NCI-H1436 treated with DMSO at 0.1 percent for 48 hours (cell line): ENCODE data around the gene ALDH1A1.

Experiments used
- DNase-seq: peaks from one replicate; lab custom pipeline; 2025; lab: John Stamatoyannopoulos, UW

ALDH1A1 gene

GRCh38 chr9:72979405-72980100, 26.7 kb upstream of the ALDH1A1 start:
- DNase-seq, result no peak

DNA sequence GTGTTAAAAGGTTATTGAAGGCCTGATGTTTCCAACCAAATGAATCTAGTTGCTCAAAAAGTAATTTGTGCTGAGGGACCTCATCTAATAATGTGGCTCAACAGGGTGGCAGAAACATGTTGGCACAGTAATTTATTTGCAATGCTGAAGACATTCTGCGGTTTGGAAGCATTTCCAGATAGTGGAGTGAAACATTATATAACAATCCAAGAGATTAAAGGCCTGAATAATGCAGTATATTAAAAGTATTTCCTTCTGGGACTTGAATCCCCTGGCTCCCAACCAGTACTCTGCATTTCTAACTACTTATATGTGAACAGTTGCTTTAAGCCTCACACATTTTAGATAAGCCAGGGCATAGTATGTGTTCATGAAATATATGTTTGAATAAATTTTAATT, 25.9 kb upstream of the ALDH1A1 start:
- no peak for DNase-seq

DNA sequence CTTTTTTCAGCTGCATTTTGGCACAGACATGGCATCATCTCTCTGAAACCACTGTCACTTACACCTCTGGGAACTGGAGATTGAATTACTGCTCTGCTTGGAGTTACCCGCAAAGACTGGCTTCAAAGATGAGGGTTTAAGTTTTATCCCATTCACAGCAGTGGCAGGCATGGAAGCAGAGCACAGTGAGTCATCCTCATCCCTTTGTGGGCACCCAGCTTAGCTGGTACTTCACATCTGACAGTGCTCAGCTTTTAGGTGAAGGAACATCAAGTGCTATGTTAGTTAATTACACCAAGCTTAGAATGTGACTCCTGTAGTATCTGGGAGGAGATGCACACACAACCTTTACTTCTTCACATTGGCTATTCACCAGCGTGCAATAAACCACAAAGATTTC, 24.8 kb upstream of the ALDH1A1 start:
- no peak for DNase-seq

DNA sequence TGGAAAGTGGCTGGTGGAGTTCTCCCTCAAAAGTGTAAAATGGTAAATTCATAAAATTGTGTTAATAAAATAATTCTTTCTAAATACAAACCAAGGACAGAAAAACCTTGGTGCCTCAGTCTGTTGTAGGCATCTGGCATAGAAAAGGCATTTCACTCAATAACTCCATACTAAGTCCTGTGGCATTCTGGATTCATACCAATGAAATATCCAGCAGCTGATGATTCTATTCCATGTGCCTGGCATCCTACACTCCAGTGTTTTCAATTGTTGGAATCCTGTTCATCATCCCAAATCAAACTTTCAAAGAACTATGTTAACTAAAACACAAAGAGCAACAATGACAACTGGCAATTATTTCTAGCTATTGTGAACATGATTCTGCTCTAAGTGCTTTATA, 21.6 kb upstream of the ALDH1A1 start:
- no peak for DNase-seq

DNA sequence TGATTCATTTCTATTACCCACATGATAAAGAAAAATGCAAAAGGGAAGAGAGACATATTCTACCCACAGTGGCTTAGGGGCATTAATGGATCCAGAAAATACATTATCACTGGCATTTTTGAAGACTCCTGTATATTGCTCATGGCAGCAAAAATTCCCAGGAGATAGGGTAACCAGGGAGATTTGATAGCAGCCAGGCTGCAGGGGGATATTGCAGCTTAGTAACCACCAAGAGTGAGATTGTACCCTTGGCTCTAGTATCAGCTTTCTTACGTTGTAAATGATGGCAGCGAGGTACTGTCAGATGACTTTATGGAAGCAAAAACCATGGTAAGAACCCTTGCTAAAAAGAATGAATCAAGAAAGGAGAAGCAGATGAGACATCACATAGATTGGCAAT, 19.8 kb upstream of the ALDH1A1 start:
- DNase-seq, result no peak

- DNase-seq, result no peak
Observed at GRCh38 chr9:72971411-72971810, 18.6 kb upstream of the ALDH1A1 start.

- DNase-seq, result no peak
Observed at GRCh38 chr9:72960446-72960845, 7.6 kb upstream of the ALDH1A1 start.

DNA sequence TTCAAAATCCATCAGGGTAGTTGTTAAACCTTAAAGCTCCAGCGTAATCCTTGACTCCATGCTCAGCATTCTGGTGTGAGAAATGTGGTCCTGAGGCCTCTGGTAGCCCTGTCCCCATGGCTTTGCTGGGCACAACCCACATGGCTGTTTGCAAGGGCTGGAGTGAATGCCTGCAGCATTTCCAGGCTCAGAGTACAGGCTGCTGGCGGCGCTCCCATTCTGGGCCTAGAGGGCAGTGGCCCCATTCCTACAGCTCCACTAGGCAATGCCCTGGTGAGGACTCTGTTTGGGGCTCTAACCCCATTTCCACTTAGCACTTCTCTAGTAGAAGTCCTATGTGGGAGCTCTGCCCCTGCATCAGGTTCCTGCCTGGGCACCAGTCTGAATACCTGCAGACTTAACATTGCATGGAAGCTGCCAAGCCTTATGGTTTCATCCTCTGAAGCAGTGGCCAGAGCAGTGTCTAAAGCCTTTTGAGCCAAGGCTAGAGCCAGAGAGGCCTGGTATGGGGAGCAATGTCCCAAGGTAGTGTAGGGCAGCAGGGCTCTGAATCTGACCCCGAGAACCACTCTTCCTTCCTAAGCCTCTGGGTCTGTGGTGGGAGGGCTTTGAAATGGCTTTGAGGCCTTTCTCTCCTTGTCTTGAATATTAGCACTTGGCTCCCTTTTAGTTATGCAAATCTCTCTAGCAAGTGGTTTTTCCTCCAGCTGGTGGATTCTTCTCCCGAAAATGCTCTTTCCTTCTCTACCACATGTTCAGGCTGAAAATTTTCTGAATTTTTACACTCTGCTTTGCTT, 5.8 kb upstream of the ALDH1A1 start:
- no peak for DNase-seq

- DNase-seq, result no peak
Observed at GRCh38 chr9:72955571-72955970, 2.7 kb upstream of the ALDH1A1 start.

DNA sequence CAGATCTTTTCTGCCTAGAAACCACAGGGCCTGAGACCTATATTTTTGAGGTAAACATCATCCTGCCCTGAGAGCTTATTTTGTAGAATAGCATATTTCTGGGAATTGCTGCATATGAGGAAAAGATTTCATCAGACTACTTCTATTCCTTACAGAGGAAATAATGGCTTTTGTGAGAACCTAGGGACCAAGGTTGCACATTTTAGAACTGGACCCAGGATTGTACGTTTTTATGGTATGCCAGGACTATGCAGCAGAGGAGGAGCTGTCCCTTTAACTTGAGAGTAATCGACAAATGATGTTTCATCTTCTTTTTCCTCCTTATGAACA, 2.2 kb upstream of the ALDH1A1 start:
- no peak for DNase-seq

- DNase-seq, result no peak
Observed at GRCh38 chr9:72954431-72955125, 1.7 kb upstream of the ALDH1A1 start.

DNA sequence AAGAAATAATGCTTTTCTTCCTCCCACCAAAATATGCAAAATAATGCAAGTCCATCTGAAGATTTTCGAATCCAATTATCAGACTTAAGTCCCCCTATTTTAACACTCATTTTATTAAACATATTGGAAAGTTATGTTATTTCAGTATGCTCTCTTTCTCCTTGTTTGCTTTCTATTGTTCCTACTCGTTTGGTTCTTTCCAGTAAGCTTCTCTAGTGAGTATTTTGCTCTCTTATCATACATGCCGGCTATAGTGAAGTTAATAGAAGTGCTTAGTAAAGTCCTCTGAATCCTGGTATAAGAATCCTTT, 517 bp downstream of the ALDH1A1 start:
- no peak for DNase-seq

DNA sequence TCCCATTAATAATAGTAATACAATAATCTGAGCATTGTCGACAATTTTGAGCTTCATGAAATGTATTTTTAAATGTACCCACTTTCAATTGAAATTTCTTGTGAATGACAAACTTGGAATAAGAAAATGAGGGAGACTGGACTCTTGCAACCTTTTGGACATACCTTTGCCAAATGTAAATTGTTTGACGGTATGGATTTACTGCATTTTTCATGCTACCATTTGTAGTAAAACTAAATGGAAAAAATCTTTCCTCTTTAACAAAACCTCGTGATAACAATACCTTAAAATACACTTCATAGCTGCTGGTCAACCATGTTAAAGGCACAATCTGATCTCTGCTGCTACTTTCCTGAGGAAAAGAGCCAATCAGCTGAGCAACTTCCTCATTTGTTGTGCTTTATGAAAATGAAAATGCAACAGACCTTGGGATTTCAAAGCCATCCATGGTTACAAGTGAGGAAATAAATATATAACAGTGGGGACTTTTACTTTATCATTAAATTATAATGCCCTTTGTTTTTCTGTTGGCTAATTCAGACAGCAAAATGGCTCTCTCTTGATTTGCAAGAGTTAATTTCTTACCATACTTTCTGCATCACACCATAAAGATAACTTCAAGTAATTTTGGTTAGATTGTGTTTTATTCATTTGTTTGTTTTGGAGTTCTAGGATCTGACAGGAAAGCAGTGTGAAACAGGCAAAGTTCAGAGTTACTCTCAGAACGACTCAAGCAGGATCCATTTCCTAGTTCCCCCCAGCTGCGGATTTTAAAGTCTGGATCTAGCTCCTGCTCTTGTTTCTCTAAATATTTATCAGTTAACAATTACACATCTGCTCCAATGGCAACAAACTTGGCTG, 1.1 kb downstream of the ALDH1A1 start:
- no peak for DNase-seq

DNA sequence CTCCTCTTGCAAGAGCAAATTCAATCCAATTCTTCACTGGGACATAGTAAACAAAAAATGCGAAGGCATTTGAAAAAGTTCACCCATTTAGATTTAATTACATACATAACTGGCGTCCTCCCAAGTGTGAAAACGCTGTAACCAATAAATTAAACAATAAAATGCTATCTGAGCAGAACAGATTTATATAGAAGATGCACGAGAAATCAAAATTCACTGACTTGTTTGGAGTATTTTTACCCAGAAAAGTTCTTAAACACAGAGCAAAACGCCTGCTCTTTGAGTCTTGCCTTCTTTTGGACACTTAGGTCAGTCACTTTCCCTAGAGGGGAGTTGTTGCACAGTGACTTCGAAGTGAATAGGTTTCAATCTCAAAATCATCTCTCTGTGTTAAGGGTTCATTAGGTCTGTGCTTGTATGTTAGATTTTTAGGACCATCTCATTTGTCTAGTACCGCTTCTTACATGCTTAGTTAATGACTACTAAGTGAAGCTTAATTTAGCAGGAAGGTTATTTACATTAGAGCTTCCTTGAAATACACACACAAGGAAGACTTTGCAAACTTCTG, 1.9 kb downstream of the ALDH1A1 start:
- no peak for DNase-seq

GRCh38 chr9:72949918-72950325, 2.9 kb downstream of the ALDH1A1 start:
- no peak for DNase-seq

DNA sequence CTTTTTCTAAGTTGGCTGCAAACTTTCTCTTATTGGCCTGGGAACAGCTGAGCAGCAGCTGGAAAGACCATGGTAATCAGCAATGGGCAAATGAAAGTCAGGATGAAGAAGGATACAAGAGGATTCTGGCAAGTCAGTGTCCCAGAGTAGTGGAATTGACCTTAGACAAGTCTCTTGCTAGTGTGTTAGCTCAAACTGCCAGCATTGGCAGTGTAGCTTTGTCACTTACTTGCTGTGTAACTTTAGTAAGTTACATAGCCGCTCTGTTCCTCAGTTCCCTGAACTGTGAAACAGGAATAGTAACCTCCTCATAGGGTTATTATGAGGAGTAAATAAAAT, 3.6 kb downstream of the ALDH1A1 start:
- DNase-seq, result no peak

- DNase-seq, result no peak
Observed at GRCh38 chr9:72948575-72949243, 4.1 kb downstream of the ALDH1A1 start.

DNA sequence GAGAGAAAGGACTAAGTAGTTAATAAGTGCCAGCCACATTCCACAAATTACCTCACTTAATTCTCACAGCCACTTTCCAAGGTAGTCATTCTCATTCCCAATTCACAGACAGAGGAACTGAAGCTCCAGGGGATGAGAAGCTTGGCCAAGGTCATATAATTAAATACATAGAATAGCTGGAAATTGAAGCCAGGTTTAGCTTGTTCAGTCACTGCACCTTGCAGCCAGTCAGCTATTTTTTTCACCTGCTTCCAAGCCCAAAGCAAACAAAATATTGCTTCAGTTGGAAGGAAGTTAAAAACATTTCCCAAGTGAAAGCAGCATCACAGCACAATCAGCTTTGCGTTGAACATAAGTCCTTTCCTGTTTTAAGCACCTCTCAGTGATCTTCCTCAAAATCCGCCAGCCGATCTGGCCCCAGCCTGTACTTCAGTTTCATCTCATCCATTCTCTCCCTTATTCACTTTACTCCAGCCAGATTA, 4.8 kb downstream of the ALDH1A1 start:
- no peak for DNase-seq

DNA sequence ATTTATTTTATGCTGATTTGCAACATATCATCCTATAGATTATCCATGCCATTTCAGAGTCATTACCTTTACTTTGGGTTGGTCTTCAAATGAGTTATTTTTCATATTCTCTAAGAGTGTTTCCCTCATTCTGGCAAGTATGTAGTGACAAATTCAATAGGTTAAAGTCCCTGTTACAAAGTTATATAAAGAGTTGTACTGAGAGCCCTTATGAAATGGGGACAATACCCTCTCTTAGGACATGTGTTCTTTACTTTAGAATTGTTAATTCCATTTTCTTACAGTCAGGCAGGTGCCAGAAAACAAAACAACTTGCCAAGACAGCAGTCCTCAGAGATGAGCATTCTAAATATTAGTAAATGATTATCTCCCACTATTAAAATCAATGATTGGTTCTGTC, 6.0 kb downstream of the ALDH1A1 start:
- no peak for DNase-seq

DNA sequence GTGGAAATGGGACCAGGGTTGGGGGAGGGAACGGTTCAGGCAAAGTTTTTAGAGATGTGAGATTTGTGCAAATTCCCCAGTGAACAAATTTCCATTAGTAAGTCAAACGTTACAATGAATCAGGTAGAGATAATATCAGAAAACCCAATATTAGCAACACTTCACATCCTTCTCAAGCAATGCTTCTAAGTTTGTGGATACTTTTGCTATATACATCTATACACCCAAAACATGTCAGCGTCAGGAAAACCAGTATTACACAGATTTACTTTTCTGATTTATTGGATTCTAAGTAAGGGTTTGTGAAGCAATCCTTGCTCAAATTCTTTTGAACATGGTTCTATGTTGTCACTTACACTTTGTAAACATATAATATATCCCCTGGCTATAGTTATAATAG, 6.5 kb downstream of the ALDH1A1 start:
- DNase-seq, result no peak

DNA sequence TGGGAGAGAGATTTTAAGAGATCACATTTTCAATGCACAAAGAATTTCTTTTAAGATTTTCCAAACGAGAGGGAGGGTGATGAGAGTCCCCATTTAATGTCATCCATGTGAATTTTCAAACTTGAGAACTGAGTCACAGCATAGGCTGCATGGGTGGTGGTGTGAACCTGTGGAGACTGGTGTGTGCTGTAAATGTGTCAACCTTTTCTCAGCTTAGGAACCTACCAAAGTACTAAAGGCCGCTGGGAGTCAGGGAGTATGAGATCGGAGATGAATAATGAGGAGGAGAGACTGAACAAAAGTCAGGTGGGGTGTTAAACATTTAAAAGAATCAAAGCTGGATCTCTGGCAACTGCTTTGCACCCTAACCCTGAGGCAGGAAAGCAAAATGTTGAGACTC, 7.5 kb downstream of the ALDH1A1 start:
- no peak for DNase-seq
